Measurements from ENCODE around the gene SRMS.

The SRMS gene

DNA sequence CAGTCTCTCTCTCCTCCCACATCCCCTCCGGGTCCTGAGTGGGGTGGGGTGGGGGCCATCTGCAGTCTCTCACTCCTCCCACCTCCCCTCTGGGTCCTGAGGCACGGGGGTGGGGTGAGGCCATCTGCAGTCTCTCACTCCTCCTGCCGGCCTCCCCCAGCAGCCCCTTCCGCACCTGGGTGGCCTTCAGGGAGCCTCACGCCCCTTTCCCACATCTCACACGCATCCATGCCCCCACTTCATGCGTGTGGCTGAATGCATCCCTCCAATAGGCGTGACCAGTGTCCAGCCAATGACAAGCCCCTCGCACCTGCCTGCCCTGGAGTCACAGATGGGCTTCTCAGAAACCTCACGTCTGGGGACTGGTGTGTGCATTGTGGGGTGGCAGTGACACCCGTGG, 993 bp upstream of the SRMS start:
- Histone ChIP-seq H3K27ac (ENCODE audit: low read length) (no peak overlapping the region), H4K20me1 (ENCODE audit: insufficient read depth, low read length) (peaks cover 4% of the 10 kb centered on the region; the same call in 1 of the 2 replicates), H2AFZ (ENCODE audit: low read depth, low read length) (no peak overlapping the region), H3K27me3 (ENCODE audit: low read depth, low read length) (peaks cover 78% of the 10 kb centered on the region), H3K4me3 (ENCODE audit: low read length) (no peak overlapping the region), H3K9me3 (ENCODE audit: insufficient read depth, low read length) (no peaks in the 10 kb centered on the region), H3K36me3 (replicated peaks; ENCODE audit: low read depth, low read length) (no peaks in the 10 kb centered on the region), H3K4me1 (ENCODE audit: low read length) (peaks cover 10% of the 10 kb centered on the region), H3K79me2 (ENCODE audit: low read length) (no peaks in the 10 kb centered on the region), H3K9ac (ENCODE audit: low read length) (no peak overlapping the region), H3K4me2 (ENCODE audit: low read length) (no peak overlapping the region)
- TF ChIP-seq CTCF (IDR thresholded peaks at IDR 0.05; ENCODE audit: low read depth, low read length) (no peak), EZH2phosphoT487 (IDR thresholded peaks at IDR 0.05; ENCODE audit: low read depth) (no peak)

- peaks cover 4% of the 10 kb centered on the region; the same call in 1 of the 2 replicates for H4K20me1 ChIP-seq (ENCODE audit: insufficient read depth, low read length)
- no peaks in the 10 kb centered on the region for H3K79me2 ChIP-seq (ENCODE audit: low read length)
- no peak overlapping the region for H2AFZ ChIP-seq (ENCODE audit: low read depth, low read length)
- H3K4me1 ChIP-seq (ENCODE audit: low read length) = peaks cover 11% of the 10 kb centered on the region
- H3K9me3 ChIP-seq (ENCODE audit: insufficient read depth, low read length) = no peaks in the 10 kb centered on the region
- peaks cover 67% of the 10 kb centered on the region for H3K27me3 ChIP-seq (ENCODE audit: low read depth, low read length)
- no peak overlapping the region for H3K27ac ChIP-seq (ENCODE audit: low read length)
- no peak overlapping the region for H3K4me3 ChIP-seq (ENCODE audit: low read length)
- TF ChIP-seq EZH2phosphoT487 (IDR thresholded peaks at IDR 0.05; ENCODE audit: low read depth) (no peak), CTCF (IDR thresholded peaks at IDR 0.05; ENCODE audit: low read depth, low read length) (no peak)
- no peaks in the 10 kb centered on the region for H3K36me3 ChIP-seq (replicated peaks; ENCODE audit: low read depth, low read length)
- H3K4me2 ChIP-seq (ENCODE audit: low read length) = no peak overlapping the region
- no peak overlapping the region for H3K9ac ChIP-seq (ENCODE audit: low read length)
Measured at GRCh38 chr20:63546956-63547724, 409 bp downstream of the SRMS start.

DNA sequence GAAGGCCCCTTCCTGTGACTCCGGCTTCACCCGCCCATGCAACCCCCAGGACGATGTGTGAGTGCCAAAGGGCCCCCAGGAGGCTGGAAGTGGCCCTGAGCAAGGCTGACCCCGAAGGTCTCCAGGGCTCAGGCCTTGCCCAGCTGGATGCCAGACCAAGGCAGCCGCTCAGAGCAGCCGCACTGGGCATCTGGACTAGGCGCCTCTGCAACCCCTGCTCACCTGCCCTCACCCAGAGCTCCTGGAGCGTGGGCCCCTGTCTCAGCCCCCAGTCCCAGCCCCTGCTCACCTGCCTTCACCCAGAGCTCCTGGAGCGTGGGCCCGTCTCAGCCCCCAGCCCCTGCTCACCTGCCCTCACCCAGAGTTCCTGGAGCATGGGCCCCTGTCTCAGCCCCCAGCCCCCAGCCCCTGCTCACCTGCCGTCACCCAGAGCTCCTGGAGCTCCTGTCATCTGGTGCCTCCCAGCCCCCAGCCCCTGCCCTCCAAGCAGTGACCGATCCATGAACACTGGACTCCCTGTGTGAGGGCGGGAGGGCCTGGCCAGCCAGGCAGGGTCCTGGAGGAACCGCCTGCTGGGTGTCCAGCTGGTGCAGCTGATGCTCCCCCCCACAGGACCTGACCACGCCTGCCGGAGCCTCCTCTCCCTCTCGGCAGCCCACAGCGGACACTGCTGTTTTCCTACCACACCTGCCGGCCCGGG, 1.1 kb downstream of the SRMS start:
- Histone ChIP-seq H3K9ac (ENCODE audit: low read length) (no peak overlapping the region), H3K4me3 (ENCODE audit: low read length) (no peak overlapping the region), H3K4me2 (ENCODE audit: low read length) (no peak overlapping the region), H2AFZ (ENCODE audit: low read depth, low read length) (no peak overlapping the region), H3K27me3 (ENCODE audit: low read depth, low read length) (peaks cover 63% of the 10 kb centered on the region), H3K79me2 (ENCODE audit: low read length) (no peaks in the 10 kb centered on the region), H3K27ac (ENCODE audit: low read length) (no peak overlapping the region), H3K9me3 (ENCODE audit: insufficient read depth, low read length) (no peaks in the 10 kb centered on the region), H3K36me3 (replicated peaks; ENCODE audit: low read depth, low read length) (no peaks in the 10 kb centered on the region), H3K4me1 (ENCODE audit: low read length) (peaks cover 13% of the 10 kb centered on the region), H4K20me1 (ENCODE audit: insufficient read depth, low read length) (peaks cover 4% of the 10 kb centered on the region; the same call in 1 of the 2 replicates)
- TF ChIP-seq CTCF (IDR thresholded peaks at IDR 0.05; ENCODE audit: low read depth, low read length) = no peak
- no peak for TF ChIP-seq EZH2phosphoT487 (IDR thresholded peaks at IDR 0.05; ENCODE audit: low read depth)

DNA sequence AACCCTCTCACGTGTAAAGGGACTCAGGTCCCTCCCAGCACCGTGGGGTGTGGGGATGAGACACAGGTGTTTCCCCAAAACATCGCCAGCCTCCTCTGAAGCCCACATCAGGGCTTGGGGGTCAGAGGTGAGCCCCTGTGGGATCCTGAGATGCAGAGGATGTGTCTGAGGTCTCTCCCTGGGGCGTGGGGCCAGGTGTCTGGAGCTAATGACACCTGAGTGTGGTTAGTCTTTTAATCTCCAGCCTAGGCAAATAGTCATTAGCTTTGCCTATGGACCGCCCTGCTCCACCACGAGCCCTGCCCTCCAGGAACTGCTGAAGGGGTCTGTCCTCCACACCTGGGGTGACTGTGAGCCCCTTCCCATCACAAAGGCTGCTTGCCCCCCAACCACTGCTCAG, 1.7 kb downstream of the SRMS start:
- Histone ChIP-seq H3K4me2 (ENCODE audit: low read length) (no peak overlapping the region), H4K20me1 (ENCODE audit: insufficient read depth, low read length) (no peaks in the 10 kb centered on the region; the same call in 1 of the 2 replicates), H3K36me3 (replicated peaks; ENCODE audit: low read depth, low read length) (no peaks in the 10 kb centered on the region), H3K27me3 (ENCODE audit: low read depth, low read length) (peaks cover 58% of the 10 kb centered on the region), H3K79me2 (ENCODE audit: low read length) (no peaks in the 10 kb centered on the region), H3K4me3 (ENCODE audit: low read length) (no peak overlapping the region), H3K27ac (ENCODE audit: low read length) (no peak overlapping the region), H3K9me3 (ENCODE audit: insufficient read depth, low read length) (no peaks in the 10 kb centered on the region), H3K9ac (ENCODE audit: low read length) (no peak overlapping the region), H3K4me1 (ENCODE audit: low read length) (peaks cover 13% of the 10 kb centered on the region), H2AFZ (ENCODE audit: low read depth, low read length) (no peak overlapping the region)
- no peak for TF ChIP-seq CTCF (IDR thresholded peaks at IDR 0.05; ENCODE audit: low read depth, low read length)
- no peak for TF ChIP-seq EZH2phosphoT487 (IDR thresholded peaks at IDR 0.05; ENCODE audit: low read depth)

Measured in OCI-LY3 (cell line).